ENCODE data around the gene TNNT3.

- TF ChIP-seq CTCF (IDR thresholded peaks at IDR 0.05) (no peak), POLR2A (IDR thresholded peaks at IDR 0.05) (no peak)
These were observed 25.7 kb upstream of the TNNT3 start for GRCh38 chr11:1893581-1894359.

All from thyroid gland (tissue), 4 donors.